Dermis microvascular lymphatic vessel endothelial cell (primary cell): Measurements from ENCODE around the gene LRIG2. TPM values are rescaled to one million over a fixed set of nuclear protein-coding genes. Genes with fewer than 3 reads are reported as not detected.
"Not testable (repeated sequence)": the region's sequence is repeated elsewhere in the genome, so short reads cannot be mapped to it uniquely, and the experiment has no call there.

ENCODE experiments used
- DNase-seq, 2 donors: peaks; one replicate each; pipeline versions ENCODE4 v3.0.0 to v3.0.0-alpha.2; 2010; ENCODE audit warnings: low read depth in 2 of 2
- total RNA-seq: library from RNA; depleted of rRNA; stranded (reverse); fragments of >200 nt; gene quantifications from 2 replicates; pipeline ENCODE4 v1.2.1, GENCODE V29; 2014

The LRIG2 gene
- 6.4 and 10.5 TPM in 2 replicates for total RNA-seq

- DNase-seq = peak; percentile 73 to 98
Measured at GRCh38 chr1:113072757-113073478, at the start of gene LRIG2. LRIG2 (plus strand) TSS chr1:113073198; CDS start chr1:113073407, 209 bp downstream.

GRCh38 chr1:113023316-113023715 lies 49.7 kb upstream of the LRIG2 start:
- not testable (repeated sequence) for DNase-seq

GRCh38 chr1:113027007-113027406 lies 46.0 kb upstream of the LRIG2 start:
- DNase-seq = no peak

GRCh38 chr1:113027449-113027848 lies 45.5 kb upstream of the LRIG2 start:
- DNase-seq = no peak

GRCh38 chr1:113029822-113030221 lies 43.2 kb upstream of the LRIG2 start:
- no peak for DNase-seq

- peak; percentile 34 to 80 for DNase-seq
Measured at GRCh38 chr1:113031171-113031933, 41.6 kb upstream of the LRIG2 start.

- no peak for DNase-seq
Measured at GRCh38 chr1:113035086-113035485, 37.9 kb upstream of the LRIG2 start.

- DNase-seq = no peak
Measured at GRCh38 chr1:113036639-113037321, 36.2 kb upstream of the LRIG2 start.

GRCh38 chr1:113040041-113040440 lies 33.0 kb upstream of the LRIG2 start:
- peak in 1 of 2 donors; percentile 33 for DNase-seq

- no peak for DNase-seq
Measured at GRCh38 chr1:113040718-113041412, 32.1 kb upstream of the LRIG2 start.

- DNase-seq = no peak
Measured at GRCh38 chr1:113041569-113042284, 31.3 kb upstream of the LRIG2 start.

GRCh38 chr1:113042285-113043143 lies 30.5 kb upstream of the LRIG2 start:
- DNase-seq = peak; percentile 50 to 88

GRCh38 chr1:113043144-113043488 lies 29.9 kb upstream of the LRIG2 start:
- not testable (repeated sequence) for DNase-seq

- DNase-seq = no peak
Measured at GRCh38 chr1:113046569-113046968, 26.4 kb upstream of the LRIG2 start.

- DNase-seq = no peak
Measured at GRCh38 chr1:113048064-113048463, 24.9 kb upstream of the LRIG2 start.

GRCh38 chr1:113053344-113054126 lies 19.5 kb upstream of the LRIG2 start:
- DNase-seq = no peak

GRCh38 chr1:113055570-113055969 lies 17.4 kb upstream of the LRIG2 start:
- no peak for DNase-seq

- DNase-seq = peak in 1 of 2 donors; percentile 68
Measured at GRCh38 chr1:113057006-113057405, 16.0 kb upstream of the LRIG2 start.
